Measurements from ENCODE around the gene COL28A1. TPM values are rescaled to one million over a fixed set of nuclear protein-coding genes. Genes with fewer than 3 reads are reported as not detected.

COL28A1 gene
- total RNA-seq, 2 experiments from 2014 or later, result not detected

DNA sequence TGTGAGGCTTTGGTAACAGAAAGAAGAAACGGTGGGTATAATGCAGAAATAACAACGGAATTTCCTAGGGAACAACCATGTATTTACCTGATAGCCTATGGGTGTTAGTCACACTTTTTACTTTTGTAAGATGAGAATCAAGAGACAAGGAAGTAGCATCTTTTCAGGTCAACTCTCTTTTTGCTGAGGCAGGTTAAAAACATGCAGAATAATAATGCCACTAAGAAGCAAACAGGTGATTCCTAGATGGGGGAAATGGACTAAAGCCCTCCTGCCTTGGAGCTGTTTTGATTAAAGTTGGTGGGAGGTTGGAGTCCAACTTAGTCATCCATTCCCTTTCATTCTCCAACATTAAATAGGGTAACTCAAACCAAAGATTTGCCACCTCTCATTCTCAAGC is 2.0 kb upstream of the COL28A1 start:
- peaks cover 6% of the 10 kb centered on the region for H3K27me3 Mint-ChIP-seq
- intact Hi-C loops (cut with micrococcal nuclease), result loop anchor here (10.0 kb wide), 1 partner anchor 113 kb away; no protein-coding TSS in a partner anchor
- DNase-seq, result no peak
- H3K27ac Mint-ChIP-seq, result no peak overlapping the region
- H3K9me3 Mint-ChIP-seq, result no peaks in the 10 kb centered on the region
- no peaks in the 10 kb centered on the region for H3K36me3 Mint-ChIP-seq (ENCODE audit: low read depth)
- no peak overlapping the region for H3K4me3 Mint-ChIP-seq
- CTCF ChIA-PET, result no interaction called here
- H3K4me1 Mint-ChIP-seq (ENCODE audit: low read depth), result no peaks in the 10 kb centered on the region
- no peak for ATAC-seq
- TF ChIP-seq, protein P1, sequence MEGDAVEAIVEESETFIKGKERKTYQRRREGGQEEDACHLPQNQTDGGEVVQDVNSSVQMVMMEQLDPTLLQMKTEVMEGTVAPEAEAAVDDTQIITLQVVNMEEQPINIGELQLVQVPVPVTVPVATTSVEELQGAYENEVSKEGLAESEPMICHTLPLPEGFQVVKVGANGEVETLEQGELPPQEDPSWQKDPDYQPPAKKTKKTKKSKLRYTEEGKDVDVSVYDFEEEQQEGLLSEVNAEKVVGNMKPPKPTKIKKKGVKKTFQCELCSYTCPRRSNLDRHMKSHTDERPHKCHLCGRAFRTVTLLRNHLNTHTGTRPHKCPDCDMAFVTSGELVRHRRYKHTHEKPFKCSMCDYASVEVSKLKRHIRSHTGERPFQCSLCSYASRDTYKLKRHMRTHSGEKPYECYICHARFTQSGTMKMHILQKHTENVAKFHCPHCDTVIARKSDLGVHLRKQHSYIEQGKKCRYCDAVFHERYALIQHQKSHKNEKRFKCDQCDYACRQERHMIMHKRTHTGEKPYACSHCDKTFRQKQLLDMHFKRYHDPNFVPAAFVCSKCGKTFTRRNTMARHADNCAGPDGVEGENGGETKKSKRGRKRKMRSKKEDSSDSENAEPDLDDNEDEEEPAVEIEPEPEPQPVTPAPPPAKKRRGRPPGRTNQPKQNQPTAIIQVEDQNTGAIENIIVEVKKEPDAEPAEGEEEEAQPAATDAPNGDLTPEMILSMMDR (IDR thresholded peaks at IDR 0.05), result no peak
- POLR2A ChIA-PET, result no interaction called here

- TF ChIP-seq, protein P1 (IDR thresholded peaks at IDR 0.05), result no peak
- ChIA-PET POLR2A (interaction anchor here (0.5 kb wide), 1 partner anchor 370 kb away, joined by 3 read pairs; no protein-coding TSS in a partner anchor), CTCF (no interaction called here)
- DNase-seq, result no peak
- ATAC-seq, result no peak
- H3K27ac Mint-ChIP-seq, result no peak overlapping the region
- intact Hi-C loops (cut with micrococcal nuclease), result loop anchor here (10.0 kb wide), 1 partner anchor 112 kb away; no protein-coding TSS in a partner anchor
- no peaks in the 10 kb centered on the region for H3K9me3 Mint-ChIP-seq
- H3K4me1 Mint-ChIP-seq (ENCODE audit: low read depth), result no peaks in the 10 kb centered on the region
- H3K4me3 Mint-ChIP-seq, result no peak overlapping the region
- H3K36me3 Mint-ChIP-seq (ENCODE audit: low read depth), result no peaks in the 10 kb centered on the region
- peaks cover 6% of the 10 kb centered on the region for H3K27me3 Mint-ChIP-seq
These were observed 835 bp upstream of the COL28A1 start for GRCh38 chr7:7536396-7537019.

- no peak for DNase-seq
- Mint-ChIP-seq H3K27ac (no peak overlapping the region), H3K36me3 (ENCODE audit: low read depth) (no peaks in the 10 kb centered on the region), H3K27me3 (peaks cover 6% of the 10 kb centered on the region), H3K4me1 (ENCODE audit: low read depth) (no peaks in the 10 kb centered on the region), H3K9me3 (no peaks in the 10 kb centered on the region), H3K4me3 (no peak overlapping the region)
- intact Hi-C loops (cut with micrococcal nuclease), result loop anchor here (10.0 kb wide), 1 partner anchor 109 kb away; no protein-coding TSS in a partner anchor
- POLR2A ChIA-PET, result interaction anchor here (0.6 kb wide), 1 partner anchor 110 kb away, joined by 5 read pairs; no protein-coding TSS in a partner anchor
- TF ChIP-seq, protein P1 (IDR thresholded peaks at IDR 0.05), result no peak
- ATAC-seq, result no peak
- CTCF ChIA-PET, result no interaction called here
These were observed 1.7 kb downstream of the COL28A1 start for GRCh38 chr7:7533831-7534430.

DNA sequence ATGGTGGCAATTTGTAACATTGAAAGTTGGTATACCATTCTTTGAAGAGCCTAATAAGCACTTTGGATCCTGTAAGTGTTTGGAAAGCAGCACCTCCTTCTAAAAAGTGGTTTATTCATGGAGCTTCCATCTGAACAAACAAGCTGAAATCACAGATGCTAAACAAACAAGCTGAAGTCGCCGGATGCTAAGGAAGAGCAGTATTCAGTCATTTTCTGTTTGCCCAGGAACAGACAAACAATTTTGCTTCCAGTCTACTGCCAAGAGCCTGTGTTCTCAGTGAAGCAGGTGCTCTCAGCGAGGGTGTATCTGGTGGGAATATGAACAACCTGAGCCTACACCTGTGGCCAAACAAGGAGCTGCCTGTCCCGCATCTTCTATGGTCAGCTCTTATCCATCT is 6.3 kb downstream of the COL28A1 start:
- Mint-ChIP-seq H3K36me3 (ENCODE audit: low read depth) (no peaks in the 10 kb centered on the region), H3K27me3 (peaks cover 3% of the 10 kb centered on the region), H3K27ac (no peak overlapping the region), H3K9me3 (no peaks in the 10 kb centered on the region), H3K4me3 (no peak overlapping the region), H3K4me1 (ENCODE audit: low read depth) (no peaks in the 10 kb centered on the region)
- ATAC-seq (no peak), DNase-seq (no peak)
- intact Hi-C loops (cut with micrococcal nuclease), result no loop called here
- TF ChIP-seq, protein P1 (IDR thresholded peaks at IDR 0.05), result no peak
- ChIA-PET POLR2A (no interaction called here), CTCF (no interaction called here)

GRCh38 chr7:7527047-7527446 is 8.6 kb downstream of the COL28A1 start:
- ATAC-seq, result no peak
- no peaks in the 10 kb centered on the region for H3K4me1 Mint-ChIP-seq (ENCODE audit: low read depth)
- no peak overlapping the region for H3K27ac Mint-ChIP-seq
- TF ChIP-seq, protein P1 (IDR thresholded peaks at IDR 0.05), result no peak
- intact Hi-C loops (cut with micrococcal nuclease), result no loop called here
- H3K4me3 Mint-ChIP-seq, result no peak overlapping the region
- no peaks in the 10 kb centered on the region for H3K9me3 Mint-ChIP-seq
- H3K27me3 Mint-ChIP-seq, result no peaks in the 10 kb centered on the region
- CTCF ChIA-PET, result no interaction called here
- POLR2A ChIA-PET, result no interaction called here
- no peaks in the 10 kb centered on the region for H3K36me3 Mint-ChIP-seq (ENCODE audit: low read depth)
- no peak for DNase-seq

All from activated CD8-positive, alpha-beta T cell treated with anti-CD3 and anti-CD28 coated beads for 36 hours (primary cell).